GM19351 (cell line): ENCODE data around the gene ARHGAP27.
"Not testable (repeated sequence)": the region's sequence is repeated elsewhere in the genome, so short reads cannot be mapped to it uniquely, and the experiment has no call there.

Source experiments
- ATAC-seq: cut with Tn5 transposase; IDR thresholded peaks from one replicate; pipeline ENCODE4 v1.9.1; 2021; ENCODE audit warnings: mild to moderate bottlenecking, moderate library complexity; ENCODE audit not compliant: unreplicated experiment

Gene ARHGAP27

DNA sequence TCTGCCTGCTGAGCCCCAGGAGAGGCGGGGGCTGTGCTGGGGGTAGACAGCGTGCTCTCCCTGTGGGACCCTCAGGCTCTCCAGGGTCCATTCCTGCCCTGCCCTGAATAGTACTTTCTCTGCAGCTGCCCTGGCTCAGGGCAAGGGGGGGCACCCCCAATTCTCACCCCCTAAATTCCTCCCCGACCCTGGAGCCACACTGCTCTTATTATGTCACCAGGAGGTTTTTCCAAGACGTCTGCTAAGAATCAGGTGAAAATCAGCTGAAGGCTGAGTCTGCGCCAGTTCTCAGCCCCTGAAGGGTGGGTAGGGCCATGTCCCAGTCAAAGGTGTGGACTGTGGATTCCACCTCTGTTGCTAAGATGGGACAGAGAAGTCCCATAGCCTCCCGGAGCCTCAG is 66.0 kb downstream of the ARHGAP27 start:
- no peak for ATAC-seq

DNA sequence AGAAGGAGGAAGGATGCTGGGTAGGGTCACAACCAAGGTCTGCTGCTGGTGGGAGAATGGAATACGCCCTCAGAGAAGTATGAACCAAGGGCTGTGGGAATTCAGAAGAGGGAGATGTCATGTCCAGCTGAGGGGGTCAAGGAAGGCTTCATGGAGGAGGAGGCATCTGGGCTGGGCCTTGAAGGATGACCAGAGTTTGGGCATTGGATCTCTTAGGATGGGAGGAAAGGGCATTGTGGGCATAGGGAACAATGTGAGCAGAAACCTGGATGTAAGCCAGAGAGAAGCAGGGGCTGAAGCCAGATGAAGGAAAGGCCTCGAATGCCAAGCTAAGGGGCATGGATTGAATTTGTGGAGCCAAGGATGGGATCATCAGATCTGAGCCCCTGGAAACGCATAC is 66.6 kb downstream of the ARHGAP27 start:
- ATAC-seq = no peak

DNA sequence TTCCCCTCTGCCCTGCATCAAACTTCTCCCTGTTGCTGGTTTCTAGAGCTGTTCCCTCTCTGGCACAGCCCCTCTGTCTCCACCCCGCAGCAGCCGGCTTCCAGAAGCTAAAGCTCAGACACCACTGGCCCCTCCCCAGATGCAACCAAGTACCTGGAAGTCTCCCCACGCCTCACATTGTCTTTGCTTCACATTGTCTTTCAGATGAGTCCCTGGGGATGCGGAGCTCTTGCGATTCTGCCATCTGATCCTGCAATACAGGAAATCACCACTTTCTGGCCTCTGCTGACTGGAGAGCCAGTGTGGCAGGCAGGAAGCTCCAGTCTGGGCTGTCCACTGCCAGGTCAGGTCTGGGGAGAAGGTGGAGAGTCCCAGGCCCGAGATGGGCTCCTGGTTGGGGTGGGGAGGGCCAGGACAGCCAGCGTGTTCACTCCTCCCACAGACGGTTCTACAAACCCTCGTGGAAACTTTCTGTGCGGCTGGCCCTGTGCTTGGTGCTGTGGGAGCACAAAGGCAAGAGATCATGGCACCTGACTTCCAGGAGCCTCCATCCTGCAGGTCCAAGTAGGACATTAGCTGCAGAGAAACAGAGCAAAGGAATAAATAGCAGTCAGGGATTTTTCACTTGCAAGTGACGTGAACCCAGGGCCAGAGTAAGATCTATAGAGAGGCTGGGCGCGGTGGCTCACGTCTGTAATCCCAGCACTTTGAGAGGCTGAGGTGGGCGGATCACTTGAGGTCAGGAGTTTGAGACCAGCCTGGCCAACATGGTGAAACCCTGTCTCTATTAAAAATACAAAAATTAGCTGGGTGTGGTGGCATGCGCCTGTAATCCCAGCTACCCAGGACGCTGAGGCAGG is 67.9 kb downstream of the ARHGAP27 start:
- no peak for ATAC-seq

DNA sequence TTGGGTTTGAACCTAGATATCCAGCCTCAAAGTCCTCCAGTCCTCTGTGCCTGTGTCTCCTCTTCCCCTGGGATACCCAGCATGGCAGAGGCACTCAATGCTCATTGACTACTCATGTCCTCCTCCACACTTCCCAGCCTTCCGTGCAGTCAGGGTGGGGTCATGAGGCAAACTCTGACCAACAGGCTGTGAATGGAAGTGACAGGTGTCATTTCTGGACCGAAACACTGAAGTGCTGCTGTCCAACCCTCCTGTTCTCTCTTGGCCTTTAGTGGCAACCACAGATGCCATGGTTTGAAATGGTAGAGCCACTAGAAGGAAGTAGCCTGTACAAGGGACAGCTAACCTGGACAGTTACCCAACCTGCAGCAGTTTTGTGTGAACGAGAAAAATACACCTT is 69.2 kb downstream of the ARHGAP27 start:
- ATAC-seq = no peak

DNA sequence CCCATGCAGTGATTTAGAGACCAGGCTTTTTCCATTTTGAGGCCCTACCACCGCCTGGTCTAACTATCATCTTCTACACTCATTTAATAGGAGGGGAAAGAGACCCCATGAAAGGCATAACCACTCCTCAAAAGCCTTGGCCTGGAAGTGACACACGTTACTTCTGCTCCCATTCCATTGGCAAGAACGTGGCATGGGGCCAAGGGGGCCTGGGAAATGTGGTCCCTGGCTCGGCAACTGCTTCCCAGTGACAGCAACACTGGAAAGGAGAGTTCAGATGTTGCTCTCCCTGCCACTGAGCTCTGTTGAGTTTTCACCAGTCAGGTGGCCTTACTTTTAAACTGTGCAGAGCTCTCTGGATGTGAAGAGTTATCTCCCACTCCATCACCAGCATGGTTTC is 70.7 kb downstream of the ARHGAP27 start:
- no peak for ATAC-seq

DNA sequence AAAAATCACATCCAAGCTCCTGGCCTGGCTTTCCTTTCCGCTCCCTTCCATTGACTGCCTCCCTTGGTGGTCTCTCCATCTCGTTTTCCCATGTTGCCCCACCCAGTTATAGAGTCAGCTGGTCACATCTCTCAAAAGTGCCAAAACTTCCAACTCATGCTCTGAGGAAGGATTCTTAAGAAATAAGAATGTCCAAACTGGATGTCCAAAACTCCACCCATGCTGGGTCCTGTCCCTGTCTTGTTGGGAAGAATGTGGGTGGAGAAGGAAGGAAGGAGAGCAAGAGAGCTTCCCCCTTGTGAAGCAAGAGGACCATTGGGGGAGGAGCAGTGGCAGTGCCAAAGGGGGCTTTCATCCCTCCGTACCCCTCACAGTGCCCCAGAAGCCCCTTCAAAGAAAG is 71.2 kb downstream of the ARHGAP27 start:
- ATAC-seq = no peak

DNA sequence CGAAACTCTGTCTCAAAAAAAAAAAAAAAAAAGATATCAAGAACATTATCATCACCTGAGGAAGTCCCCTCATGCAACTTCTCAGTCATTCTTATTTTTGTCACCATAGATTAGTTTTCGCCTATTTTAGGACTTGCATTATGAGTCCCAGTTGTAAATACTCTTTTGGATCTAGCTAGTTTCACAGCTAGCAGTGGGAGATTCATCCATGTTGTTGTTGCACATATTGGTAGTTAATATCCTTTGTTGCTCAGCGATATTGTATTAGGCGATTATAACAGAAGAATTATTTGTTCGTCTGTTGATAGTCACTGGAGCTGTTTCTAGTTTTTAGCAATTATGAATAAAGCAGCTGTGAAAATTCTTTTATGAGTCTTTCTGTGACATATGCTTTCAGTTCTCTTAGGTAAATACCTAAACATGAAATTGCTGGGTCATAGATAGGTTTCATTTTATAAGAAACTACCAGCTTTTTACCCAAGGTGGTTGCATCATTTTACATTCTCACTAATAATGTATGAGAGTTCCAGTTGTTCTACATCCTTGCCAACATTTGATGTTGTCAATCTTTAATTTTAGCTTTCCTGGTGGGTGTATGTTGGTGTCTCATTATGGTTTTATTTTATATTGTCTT is 75.2 kb downstream of the ARHGAP27 start:
- no peak for ATAC-seq

DNA sequence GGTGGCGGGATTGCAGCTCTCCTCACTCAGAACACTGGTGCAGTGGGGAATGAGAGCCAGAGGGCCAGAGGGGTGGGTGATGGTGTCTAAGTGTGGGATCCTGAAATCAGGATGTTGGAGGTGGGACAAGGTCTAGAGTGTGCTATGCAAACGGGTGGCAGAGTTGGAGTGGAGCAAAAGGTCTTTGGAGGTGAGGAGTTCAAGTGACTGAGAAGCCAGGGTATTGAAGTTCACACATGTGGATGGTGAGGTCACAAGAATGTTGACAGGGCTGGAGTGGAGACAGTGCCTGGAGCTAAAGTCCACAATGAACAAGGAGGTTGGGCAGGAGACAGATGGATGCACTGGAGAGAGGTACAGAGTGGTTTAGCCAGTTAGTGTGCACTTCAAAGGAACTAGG is 77.6 kb downstream of the ARHGAP27 start:
- ATAC-seq = no peak

DNA sequence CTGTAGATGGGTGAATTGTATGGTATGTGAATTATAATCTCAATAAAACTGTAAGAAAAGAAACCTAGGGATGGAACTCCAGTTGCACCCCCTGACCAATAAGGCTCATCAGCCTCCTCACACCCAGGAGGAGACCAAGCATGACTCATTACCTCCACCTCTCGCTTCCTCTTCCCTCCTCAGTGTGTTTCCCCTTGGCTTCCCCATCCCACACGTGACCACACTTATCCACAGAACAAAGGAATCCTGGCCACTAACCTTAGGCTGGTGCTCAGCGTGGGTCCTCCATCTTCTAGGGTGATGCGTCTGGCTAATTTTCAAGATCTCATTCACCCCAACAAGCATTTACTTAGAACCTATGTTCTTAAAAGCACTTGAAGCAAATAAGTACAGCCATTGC is 79.6 kb downstream of the ARHGAP27 start:
- ATAC-seq = no peak

DNA sequence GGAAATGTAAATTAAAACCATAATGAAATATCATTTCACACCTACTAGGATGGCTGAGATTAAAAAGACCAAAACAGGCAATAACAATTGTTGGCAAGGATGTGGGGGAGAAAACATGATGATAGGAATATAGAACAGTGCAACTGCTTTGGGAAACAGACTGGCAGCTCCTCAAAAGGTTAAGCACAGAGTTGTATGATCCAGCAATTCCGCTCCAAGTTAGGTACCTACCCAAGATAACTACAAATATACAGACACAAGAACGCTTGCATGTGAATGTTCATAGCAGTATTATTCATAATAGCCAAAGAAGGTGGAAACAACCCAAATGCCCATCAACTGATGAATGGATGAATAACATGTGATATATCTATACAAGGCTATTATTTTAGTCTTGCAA is 80.8 kb downstream of the ARHGAP27 start:
- no peak for ATAC-seq

DNA sequence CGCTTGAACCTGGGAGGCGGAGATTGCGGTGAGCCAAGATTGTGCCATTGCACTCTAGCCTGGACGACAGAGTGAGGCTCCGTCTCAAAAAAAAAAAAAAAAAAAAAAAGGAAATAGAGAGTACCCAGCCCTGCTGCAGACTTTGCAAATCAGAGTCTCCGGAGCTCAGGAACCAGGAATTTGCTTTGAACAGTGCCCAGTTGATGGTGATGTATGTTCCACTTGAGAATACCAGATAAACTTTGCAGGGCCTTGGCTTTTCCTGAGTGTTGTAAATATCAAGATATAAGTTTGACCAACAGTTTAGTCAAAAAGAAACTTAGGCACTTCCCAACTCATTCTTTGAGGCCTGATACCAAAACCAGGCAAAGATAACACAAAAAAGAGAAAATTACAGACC is 85.2 kb downstream of the ARHGAP27 start:
- ATAC-seq = no peak

DNA sequence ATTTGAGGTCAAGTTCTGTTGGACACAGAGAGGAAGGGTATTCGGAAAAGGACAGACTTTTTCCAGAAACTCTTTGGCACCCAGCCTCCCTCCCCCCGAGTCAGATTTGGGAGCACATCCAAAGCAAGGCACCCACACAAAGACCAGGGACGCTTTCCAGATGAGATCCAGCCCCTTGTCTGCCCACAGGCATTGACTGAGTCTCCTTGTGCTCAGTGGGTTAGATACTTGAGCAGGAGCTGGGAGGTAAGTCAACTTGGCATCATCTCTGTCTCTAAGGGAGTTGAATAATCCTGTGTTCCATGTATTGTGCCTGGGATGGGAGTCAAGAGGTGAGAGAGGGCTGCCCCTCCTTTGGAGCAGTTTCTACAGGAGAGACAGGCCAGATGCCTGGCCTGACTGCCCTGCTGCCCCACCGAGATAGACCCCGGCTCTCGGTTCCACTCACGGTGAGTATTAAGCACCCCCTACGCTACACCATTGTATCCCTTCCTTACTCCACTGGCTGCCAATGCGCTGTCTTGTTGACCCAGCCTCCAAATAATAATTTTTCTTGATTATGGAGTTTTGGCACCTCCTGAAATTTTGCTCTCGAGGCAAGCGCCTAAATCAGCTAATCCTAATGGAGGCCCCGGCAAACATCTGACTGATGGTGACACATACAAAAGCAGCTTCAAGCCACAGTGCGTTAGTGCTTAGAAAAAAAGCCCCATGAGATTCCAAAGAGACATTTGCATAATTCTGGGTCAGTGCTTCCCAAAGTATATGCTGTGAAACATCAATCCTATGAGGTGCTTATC is 86.3 kb downstream of the ARHGAP27 start:
- ATAC-seq = no peak

DNA sequence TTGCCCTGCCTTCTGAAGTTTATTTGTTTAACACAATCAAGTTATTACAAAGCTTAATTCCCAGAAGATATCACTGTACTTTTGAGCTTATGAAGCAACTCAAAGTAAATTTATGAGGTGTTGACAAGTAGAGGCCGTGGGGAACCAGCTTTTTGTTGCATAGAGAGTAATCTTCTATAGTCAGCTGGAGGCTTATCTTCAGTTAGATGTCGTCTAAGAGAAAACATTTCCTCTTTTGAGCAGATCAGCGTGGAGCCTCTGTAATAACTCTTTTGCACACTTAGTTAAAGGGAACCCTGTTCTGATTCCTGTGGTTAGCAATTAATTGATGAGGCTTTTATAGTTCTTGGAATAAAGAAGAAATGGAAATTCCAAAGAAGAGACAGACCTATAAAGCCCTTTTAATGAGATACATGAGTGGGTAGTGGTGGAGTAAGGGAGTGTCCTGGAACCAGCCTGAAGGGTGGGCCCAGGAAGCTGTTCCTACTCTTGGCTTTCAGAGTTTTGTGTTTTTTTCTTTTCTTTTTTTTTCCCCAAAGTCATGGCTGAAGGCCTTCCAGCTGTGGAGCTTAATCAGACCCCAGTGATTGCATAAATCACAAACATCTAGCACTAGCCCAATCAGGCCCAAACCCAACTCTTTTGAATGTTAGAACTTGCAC is 87.0 kb downstream of the ARHGAP27 start:
- no peak for ATAC-seq

DNA sequence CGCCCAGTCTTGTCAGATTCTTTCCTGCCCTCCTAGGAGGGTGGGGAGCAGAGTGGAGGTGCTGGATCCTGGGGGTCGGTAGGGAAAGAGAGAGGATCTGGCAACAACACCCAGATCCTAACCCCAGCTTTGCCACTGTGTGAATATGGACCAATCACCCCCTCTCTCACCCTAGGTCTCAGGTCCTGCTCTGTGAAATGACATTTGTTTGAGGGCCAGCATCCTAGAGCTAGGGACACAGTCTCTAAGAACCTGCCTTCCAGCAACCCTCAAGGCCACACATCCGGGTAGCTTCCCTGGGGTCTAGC is 87.5 kb downstream of the ARHGAP27 start:
- no peak for ATAC-seq

DNA sequence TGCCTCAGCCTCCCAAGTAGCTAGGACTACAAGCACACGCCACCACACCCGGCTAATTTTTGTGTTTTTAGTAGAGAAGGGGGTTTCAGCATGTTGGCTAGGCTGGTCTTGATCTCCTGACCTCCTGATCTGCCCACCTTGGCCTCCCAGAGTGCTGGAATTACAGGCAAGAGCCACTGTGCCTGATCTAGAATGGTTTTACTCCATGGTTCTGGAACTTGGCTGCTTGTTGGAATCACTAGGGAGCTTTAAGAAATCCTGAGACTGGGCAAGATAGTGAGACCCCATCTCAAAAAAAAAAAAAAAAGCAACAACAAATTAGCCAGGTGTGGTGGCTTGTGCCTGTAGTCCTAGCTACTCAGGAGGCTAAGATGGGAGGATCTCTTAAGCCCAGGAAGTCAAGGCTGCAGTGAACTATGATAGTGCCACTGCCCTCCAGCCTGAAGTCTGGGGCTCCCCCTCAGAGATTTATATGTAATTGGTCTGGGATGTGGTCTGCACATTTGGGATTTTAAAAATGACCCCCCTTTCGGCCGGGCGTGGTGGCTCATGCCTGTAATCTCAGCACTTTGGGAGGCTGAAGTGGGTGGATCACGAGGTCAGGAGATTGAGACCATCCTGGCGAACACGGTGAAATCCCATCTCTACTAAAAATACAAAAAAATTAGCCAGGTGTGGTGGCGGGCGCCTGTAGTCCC is 88.6 kb downstream of the ARHGAP27 start:
- ATAC-seq = not testable (repeated sequence)
